D721Med (cell line): ENCODE measurements around the gene MAPK8IP2.
"Not testable (repeated sequence)": the region's sequence is repeated elsewhere in the genome, so short reads cannot be mapped to it uniquely, and the experiment has no call there.

Experiments used
- DNase-seq: peaks from one replicate; pipeline ENCODE4 v3.0.0; 2011; ENCODE audit warnings: low spot score; ENCODE audit not compliant: insufficient read length
- FAIRE-seq: peaks from 2 replicates; lab custom pipeline; 2011; peaks lifted over from hg19 to GRCh38; lab: Jason Lieb, UNC
- CTCF ChIP-seq: IDR thresholded peaks from 2 replicates; pipeline ENCODE4 v1.5.1; 2012; ENCODE audit warnings: mild to moderate bottlenecking, control low read depth; ENCODE audit not compliant: insufficient read depth; ENCODE audit errors: missing control alignments

MAPK8IP2 gene

DNA sequence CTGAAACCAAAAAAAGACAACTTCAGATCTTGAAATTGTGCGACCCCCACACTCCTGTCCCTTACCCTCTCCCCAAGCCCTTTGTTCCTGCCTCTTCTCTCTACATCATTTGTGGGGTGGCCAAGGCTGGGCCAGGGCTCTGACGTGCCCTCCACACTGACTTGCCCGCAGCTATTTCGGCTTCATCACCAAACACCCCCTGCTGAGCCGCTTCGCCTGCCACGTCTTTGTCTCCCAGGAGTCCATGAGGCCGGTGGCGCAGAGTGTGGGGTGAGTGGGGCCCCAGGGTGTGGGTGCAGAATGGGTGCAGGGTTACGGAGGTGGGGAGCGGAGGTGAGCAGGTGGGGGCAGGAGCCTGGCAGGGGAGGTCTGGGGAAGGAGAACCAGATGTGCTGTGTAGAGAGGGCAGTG lies 9.5 kb downstream of the MAPK8IP2 start:
- TF ChIP-seq CTCF, result no peak
- FAIRE-seq (no peak), DNase-seq (no peak)

DNA sequence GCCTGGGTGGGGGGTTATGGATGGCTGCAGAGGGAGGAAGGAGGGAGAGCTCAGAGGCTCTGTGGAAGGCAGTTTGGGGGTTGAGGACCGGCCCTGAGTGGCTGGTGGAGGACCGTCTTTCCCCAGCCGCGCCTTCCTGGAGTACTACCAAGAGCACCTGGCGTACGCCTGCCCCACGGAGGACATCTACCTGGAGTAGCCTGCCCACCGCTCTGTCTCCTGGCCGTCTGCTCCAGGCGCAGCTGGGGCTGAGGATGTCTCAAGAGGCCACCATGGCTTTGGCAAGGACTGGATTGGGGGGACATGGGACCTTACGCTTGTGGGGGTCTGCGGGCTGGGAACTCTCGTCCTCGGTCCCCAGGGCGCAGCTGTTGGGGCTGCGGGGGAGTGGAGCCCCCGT lies 10.0 kb downstream of the MAPK8IP2 start:
- no peak for TF ChIP-seq CTCF
- no peak for FAIRE-seq
- DNase-seq, result no peak

GRCh38 chr22:50611341-50612060 lies 10.9 kb downstream of the MAPK8IP2 start:
- DNase-seq (no peak), FAIRE-seq (no peak)
- TF ChIP-seq CTCF, result no peak

GRCh38 chr22:50612168-50612527 lies 11.6 kb downstream of the MAPK8IP2 start:
- no peak for TF ChIP-seq CTCF
- no peak for DNase-seq
- no peak for FAIRE-seq

- no peak for TF ChIP-seq CTCF
- FAIRE-seq, result no peak
- no peak for DNase-seq
Measured at GRCh38 chr22:50612528-50613221, 12.1 kb downstream of the MAPK8IP2 start.

GRCh38 chr22:50613291-50613981 lies 12.8 kb downstream of the MAPK8IP2 start:
- DNase-seq, result no peak
- TF ChIP-seq CTCF, result no peak
- FAIRE-seq, result no peak

GRCh38 chr22:50614296-50614695 lies 13.7 kb downstream of the MAPK8IP2 start:
- DNase-seq, FAIRE-seq: not testable (repeated sequence)
